ENCODE measurements around the gene YKT6. TPM values are rescaled to one million over a fixed set of nuclear protein-coding genes. Genes with fewer than 3 reads are reported as not detected.
A peak's percentile ranks its signal among the peaks of the same experiment; 100 is the strongest.

YKT6 gene
- total RNA-seq, 4 donors from 2014 or later: 51.7 to 90.0 (median 60.2) TPM

GRCh38 chr7:44158096-44158872 lies 42.5 kb upstream of the YKT6 start:
- DNase-seq: no peak
- Histone ChIP-seq H3K36me3 (no peaks in the 10 kb centered on the region), H3K27me3 (no peaks in the 10 kb centered on the region), H3K27ac (peak overlapping the region in 1 of 3 donors; percentile 24), H3K4me3 (replicated peaks in 1 of 3) (no peak overlapping the region), H3K4me1 (peaks cover 8 to 29% of the 10 kb centered on the region in 2 donors), H3K9me3 (no peaks in the 10 kb centered on the region)
- intact Hi-C loops (cut with DNase I): no loop called here
- 76 to 84% methylated on average over 2 to 10 of the region's 10 CpGs for WGBS, 2 donors
- TF ChIP-seq CTCF (IDR thresholded peaks at IDR 0.05): no peak
- TF ChIP-seq POLR2A (IDR thresholded peaks at IDR 0.05): no peak

GRCh38 chr7:44158873-44159631 lies 41.7 kb upstream of the YKT6 start:
- H3K27ac ChIP-seq: peak overlapping the region; percentile 6 to 35 (median 31)
- 90 to 96% methylated on average over 4 to 8 of the region's 12 CpGs for WGBS, 2 donors
- intact Hi-C loops (cut with DNase I): no loop called here
- H3K9me3 ChIP-seq: no peaks in the 10 kb centered on the region
- peaks cover 8 to 31% of the 10 kb centered on the region in 2 donors for H3K4me1 ChIP-seq
- H3K27me3 ChIP-seq: no peaks in the 10 kb centered on the region
- DNase-seq: no peak
- TF ChIP-seq POLR2A (IDR thresholded peaks at IDR 0.05) (no peak), CTCF (IDR thresholded peaks at IDR 0.05) (no peak)
- H3K4me3 ChIP-seq (replicated peaks in 1 of 3): no peak overlapping the region
- H3K36me3 ChIP-seq: no peaks in the 10 kb centered on the region

- Histone ChIP-seq H3K27me3 (no peaks in the 10 kb centered on the region), H3K4me3 (replicated peaks in 1 of 3) (no peak overlapping the region), H3K27ac (peak overlapping the region in 2 of 3 donors; percentile 5 to 31), H3K9me3 (no peaks in the 10 kb centered on the region), H3K4me1 (peaks cover 8 to 31% of the 10 kb centered on the region in 2 donors), H3K36me3 (no peaks in the 10 kb centered on the region)
- 67 to 70% methylated on average over 4 to 5 of the region's 5 CpGs for WGBS, 2 donors
- intact Hi-C loops (cut with DNase I): no loop called here
- TF ChIP-seq POLR2A (IDR thresholded peaks at IDR 0.05) (no peak), CTCF (IDR thresholded peaks at IDR 0.05) (no peak)
- peak; percentile 76 to 78 for DNase-seq
These were observed 40.8 kb upstream of the YKT6 start for GRCh38 chr7:44159824-44160630.

DNA sequence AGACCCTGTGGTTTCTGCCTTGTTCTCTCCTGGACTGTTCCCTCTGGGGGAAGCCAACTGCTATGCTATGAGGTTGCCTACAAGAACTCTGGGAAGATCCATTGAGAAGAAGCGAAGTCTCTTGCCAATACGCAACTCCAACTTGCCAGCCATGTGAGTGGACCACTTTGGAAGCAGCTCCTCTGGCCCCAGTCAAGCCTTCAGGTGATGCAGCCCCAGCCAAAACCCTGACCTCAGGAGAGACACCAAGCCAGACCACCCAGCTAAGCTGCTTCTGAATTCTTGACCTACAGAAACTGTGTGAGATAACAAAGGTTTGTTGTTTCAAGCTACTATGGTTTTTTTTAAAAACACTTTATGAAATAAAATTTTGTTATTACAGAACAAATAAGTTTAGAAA lies 39.4 kb upstream of the YKT6 start:
- 95 to 96% methylated on average over 2 of the region's 2 CpGs for WGBS, 2 donors
- H3K4me3 ChIP-seq (replicated peaks in 1 of 3): no peak overlapping the region
- no peaks in the 10 kb centered on the region for H3K27me3 ChIP-seq

More for the DNA sequence above, 39.4 kb upstream of the YKT6 start:
- Histone ChIP-seq H3K4me1 (peaks cover 8 to 31% of the 10 kb centered on the region in 2 donors), H3K36me3 (no peaks in the 10 kb centered on the region), H3K9me3 (no peaks in the 10 kb centered on the region), H3K27ac (no peak overlapping the region)
- intact Hi-C loops (cut with DNase I): no loop called here
- TF ChIP-seq CTCF (IDR thresholded peaks at IDR 0.05) (no peak), POLR2A (IDR thresholded peaks at IDR 0.05) (no peak)
- DNase-seq: no peak

Measured in thyroid gland (tissue), 4 donors.